ENCODE measurements around the gene ACTN1. TPM values are rescaled to one million over a fixed set of nuclear protein-coding genes. Genes with fewer than 3 reads are reported as not detected.

The ACTN1 gene
- total and polyA plus RNA-seq, 10 of the 15 experiments (the other 5 are each of a cell fraction or from before 2014, with no cell fraction given): 0.14 to 39.4 (median 2.6) TPM

DNA sequence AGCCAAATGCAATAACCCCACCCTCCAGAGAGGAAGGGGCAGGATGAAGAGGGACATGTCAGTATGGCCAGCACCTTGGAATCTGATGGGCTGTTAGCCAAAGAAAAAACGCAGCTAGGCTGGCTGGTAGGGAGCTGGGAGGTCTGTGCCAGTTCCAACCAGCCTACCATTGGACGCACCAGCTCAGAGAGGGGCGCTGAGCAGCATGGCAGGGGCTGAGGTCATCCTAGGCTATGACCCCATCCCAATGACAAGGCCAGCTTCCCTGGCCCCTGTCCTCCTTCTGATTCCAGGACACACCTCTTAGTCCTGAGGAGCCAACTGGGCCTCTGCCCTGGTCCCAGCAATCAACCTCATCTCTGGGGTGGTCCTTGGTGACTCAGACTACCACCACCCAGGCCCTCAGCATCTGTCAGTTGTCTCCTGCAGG is 12.2 kb downstream of the ACTN1 start:
- DNase-seq (ENCODE audit: low read depth, low spot score) (no peak), ATAC-seq (no peak), FAIRE-seq (no peak)
- no TSS peak for BruUV-seq (replicated peaks)
- TF ChIP-seq, protein P1, sequence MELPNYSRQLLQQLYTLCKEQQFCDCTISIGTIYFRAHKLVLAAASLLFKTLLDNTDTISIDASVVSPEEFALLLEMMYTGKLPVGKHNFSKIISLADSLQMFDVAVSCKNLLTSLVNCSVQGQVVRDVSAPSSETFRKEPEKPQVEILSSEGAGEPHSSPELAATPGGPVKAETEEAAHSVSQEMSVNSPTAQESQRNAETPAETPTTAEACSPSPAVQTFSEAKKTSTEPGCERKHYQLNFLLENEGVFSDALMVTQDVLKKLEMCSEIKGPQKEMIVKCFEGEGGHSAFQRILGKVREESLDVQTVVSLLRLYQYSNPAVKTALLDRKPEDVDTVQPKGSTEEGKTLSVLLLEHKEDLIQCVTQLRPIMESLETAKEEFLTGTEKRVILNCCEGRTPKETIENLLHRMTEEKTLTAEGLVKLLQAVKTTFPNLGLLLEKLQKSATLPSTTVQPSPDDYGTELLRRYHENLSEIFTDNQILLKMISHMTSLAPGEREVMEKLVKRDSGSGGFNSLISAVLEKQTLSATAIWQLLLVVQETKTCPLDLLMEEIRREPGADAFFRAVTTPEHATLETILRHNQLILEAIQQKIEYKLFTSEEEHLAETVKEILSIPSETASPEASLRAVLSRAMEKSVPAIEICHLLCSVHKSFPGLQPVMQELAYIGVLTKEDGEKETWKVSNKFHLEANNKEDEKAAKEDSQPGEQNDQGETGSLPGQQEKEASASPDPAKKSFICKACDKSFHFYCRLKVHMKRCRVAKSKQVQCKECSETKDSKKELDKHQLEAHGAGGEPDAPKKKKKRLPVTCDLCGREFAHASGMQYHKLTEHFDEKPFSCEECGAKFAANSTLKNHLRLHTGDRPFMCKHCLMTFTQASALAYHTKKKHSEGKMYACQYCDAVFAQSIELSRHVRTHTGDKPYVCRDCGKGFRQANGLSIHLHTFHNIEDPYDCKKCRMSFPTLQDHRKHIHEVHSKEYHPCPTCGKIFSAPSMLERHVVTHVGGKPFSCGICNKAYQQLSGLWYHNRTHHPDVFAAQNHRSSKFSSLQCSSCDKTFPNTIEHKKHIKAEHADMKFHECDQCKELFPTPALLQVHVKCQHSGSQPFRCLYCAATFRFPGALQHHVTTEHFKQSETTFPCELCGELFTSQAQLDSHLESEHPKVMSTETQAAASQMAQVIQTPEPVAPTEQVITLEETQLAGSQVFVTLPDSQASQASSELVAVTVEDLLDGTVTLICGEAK (IDR thresholded peaks at IDR 0.05; ENCODE audit: borderline replicate concordance): no peak
- TF ChIP-seq JUNB (IDR thresholded peaks at IDR 0.05) (no peak), SMARCA5 (IDR thresholded peaks at IDR 0.05) (no peak), NRF1 (conservative IDR thresholded peaks at IDR 0.05; ENCODE audit: low read depth, low read length) (no peak), RELA (IDR thresholded peaks at IDR 0.05; ENCODE audit: borderline replicate concordance, partially characterized antibody) (no peak)
- ChIA-PET CTCF (no interaction called here), SMC1A (ENCODE audit: uncharacterized antibody, unreplicated experiment) (no interaction called here), POLR2A (no interaction called here), RAD21 (ENCODE audit: unreplicated experiment) (no interaction called here)
- intact Hi-C loops (cut with micrococcal nuclease; ENCODE audit: unreplicated experiment): no loop called here
- no peaks in the 10 kb centered on the region for H3K4me1 ChIP-seq (ENCODE audit: control insufficient read depth, insufficient read depth, low read length)
- H2AFZ ChIP-seq (ENCODE audit: control insufficient read depth, low read depth, low read length): no peak overlapping the region
- no peaks in the 10 kb centered on the region for H4K20me1 ChIP-seq (ENCODE audit: control insufficient read depth, insufficient read depth)
- no peak overlapping the region for H3K27ac ChIP-seq (ENCODE audit: control insufficient read depth, insufficient read depth)
- H3K9me3 ChIP-seq (replicated peaks; ENCODE audit: control insufficient read depth, insufficient read depth, low read length): no peaks in the 10 kb centered on the region
- no peaks in the 10 kb centered on the region; a peak in 2 of 4 replicates for H3K36me3 ChIP-seq (ENCODE audit: control insufficient read depth in 2 of 2, insufficient read depth in 2 of 2, low read length in 1 of 2)
- in situ Hi-C loops (cut with MboI): no loop called here
- H3K79me2 ChIP-seq (ENCODE audit: control insufficient read depth, insufficient read depth, low read length): no peaks in the 10 kb centered on the region
- WGBS (ENCODE audit: insufficient coverage, insufficient replicate concordance, low lambda C conversion rate, missing lambda C conversion rate): 37% methylated on average over 3 of the region's 3 CpGs
- no peak overlapping the region for H3K9ac ChIP-seq (ENCODE audit: control insufficient read depth, insufficient read depth, low read length)
- no peak overlapping the region for H3K4me3 ChIP-seq
- H3K27me3 ChIP-seq (replicated peaks in 1 of 2; ENCODE audit: control insufficient read depth in 2 of 2, insufficient read depth in 2 of 2, low read length in 1 of 2): no peaks in the 10 kb centered on the region
- H3K4me2 ChIP-seq (ENCODE audit: control insufficient read depth, insufficient read depth): no peak overlapping the region

Data from GM12878 (cell line).